Thymus (tissue), 11 donors: ENCODE results near the gene KATNIP. TPM values are rescaled to one million over a fixed set of nuclear protein-coding genes. Genes with fewer than 3 reads are reported as not detected.
"Not testable (repeated sequence)": the region's sequence is repeated elsewhere in the genome, so short reads cannot be mapped to it uniquely, and the experiment has no call there.

Experiments used
- DNase-seq, 9 donors: peaks; one replicate each; pipeline ENCODE4 v3.0.0-alpha.2; 2013; ENCODE audit warnings: low spot score in 9 of 9, low read depth in 6 of 9, missing footprints in 1 of 9
- H3K27ac ChIP-seq, 2 donors: one replicate each; pipeline ENCODE4 v1.5.1; 2013; ENCODE audit warnings: control low read depth in 1 of 2, low read depth in 1 of 2, low read length in 1 of 2, mild to moderate bottlenecking in 1 of 2, moderate library complexity in 1 of 2
- H3K27me3 ChIP-seq, 2 donors: one replicate each; pipeline ENCODE4 v1.5.1; 2013; ENCODE audit warnings: low read length in 1 of 2; ENCODE audit not compliant: control insufficient read depth in 2 of 2, insufficient read depth in 1 of 2
- H3K36me3 ChIP-seq, 2 donors: one replicate each; pipeline ENCODE4 v1.5.1; 2013; ENCODE audit warnings: low read length in 1 of 2, mild to moderate bottlenecking in 1 of 2, moderate library complexity in 1 of 2; ENCODE audit not compliant: control insufficient read depth in 2 of 2, insufficient read depth in 2 of 2
- H3K4me1 ChIP-seq, 2 donors: one replicate each; pipeline ENCODE4 v1.5.1; 2013; ENCODE audit warnings: low read length in 2 of 2; ENCODE audit not compliant: control insufficient read depth in 2 of 2, insufficient read depth in 2 of 2
- H3K4me3 ChIP-seq, 2 donors: one replicate each; pipeline ENCODE4 v1.5.1; 2013; ENCODE audit warnings: low read length in 2 of 2, control low read depth in 1 of 2, mild to moderate bottlenecking in 1 of 2
- H3K9me3 ChIP-seq, 2 donors: one replicate each; pipeline ENCODE4 v1.5.1; 2013; ENCODE audit warnings: low read length in 1 of 2, mild to moderate bottlenecking in 1 of 2; ENCODE audit not compliant: control insufficient read depth in 2 of 2, insufficient read depth in 1 of 2
- WGBS: extraction: QIAGEN DNeasy Blood & Tissue Kit; methylation state at CpG from one replicate; pipeline ENCODE4 v1.1.7; 2013; 5-methylcytosine and 5-hydroxymethylcytosine counted together
- polyA plus RNA-seq: library from polyadenylated mRNA; stranded (reverse); fragments of 200-250 nt; gene quantifications from one replicate; pipeline ENCODE4 v1.2.3, GENCODE V29; 2013
- total RNA-seq: library from RNA; stranded (reverse); fragments of 120-200 nt; gene quantifications from one replicate; pipeline ENCODE4 v1.2.4, GENCODE V29; 2013
- donor health status: healthy.

Gene KATNIP
- total and polyA plus RNA-seq, 2 donors, result 6.8 to 10.4 TPM

DNA sequence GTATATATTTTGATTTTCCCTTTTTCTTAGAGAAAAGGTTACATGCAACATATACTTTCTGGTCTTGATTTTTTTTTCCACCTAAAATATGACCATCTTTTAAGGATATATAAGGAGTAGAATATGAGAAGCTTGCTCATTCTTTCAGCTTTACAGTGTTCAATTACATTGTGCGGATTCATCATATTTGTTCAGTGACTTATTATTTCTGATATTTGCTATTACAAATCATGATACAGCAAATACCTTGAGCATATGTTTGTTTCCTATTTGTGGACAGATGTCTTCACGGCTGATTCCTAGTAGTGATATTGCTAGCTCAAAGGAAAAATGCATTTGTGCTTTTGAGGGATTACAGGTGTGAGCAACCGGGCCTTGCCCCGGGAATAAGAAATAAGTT is 18.1 kb downstream of the KATNIP start:
- peaks cover 3 to 4% of the 10 kb centered on the region in 2 donors for H3K4me1 ChIP-seq
- no peaks in the 10 kb centered on the region for H3K36me3 ChIP-seq
- H3K4me3 ChIP-seq, result no peak overlapping the region
- no peak overlapping the region for H3K27ac ChIP-seq
- no peaks in the 10 kb centered on the region for H3K9me3 ChIP-seq
- WGBS, result 97% methylated on average over 4 of the region's 4 CpGs
- DNase-seq, result no peak
- H3K27me3 ChIP-seq, result no peaks in the 10 kb centered on the region

DNA sequence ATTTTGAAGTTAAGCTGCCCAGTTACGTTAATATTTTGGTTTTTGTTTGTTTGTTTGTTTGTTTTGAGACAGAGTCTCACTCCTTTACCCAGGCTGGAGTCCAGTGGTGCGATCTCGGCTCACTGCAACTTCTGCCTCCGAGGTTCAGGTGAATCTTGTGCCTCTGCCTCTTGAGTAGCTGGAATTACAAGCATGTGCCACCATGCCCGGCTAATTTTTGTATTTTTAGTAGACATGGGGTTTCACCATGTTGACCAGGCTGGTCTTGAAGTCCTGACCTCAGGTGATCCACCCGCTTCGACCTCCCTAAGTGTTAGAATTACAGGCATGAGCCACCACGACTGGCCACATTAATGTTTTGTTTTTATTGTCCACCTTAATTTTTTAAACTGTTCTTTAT is 21.0 kb downstream of the KATNIP start:
- H3K4me3 ChIP-seq, DNase-seq, H3K27ac ChIP-seq, H3K27me3 ChIP-seq, H3K4me1 ChIP-seq, H3K9me3 ChIP-seq, H3K36me3 ChIP-seq: not testable (repeated sequence)
- WGBS, result 99% methylated on average over 8 of the region's 8 CpGs

DNA sequence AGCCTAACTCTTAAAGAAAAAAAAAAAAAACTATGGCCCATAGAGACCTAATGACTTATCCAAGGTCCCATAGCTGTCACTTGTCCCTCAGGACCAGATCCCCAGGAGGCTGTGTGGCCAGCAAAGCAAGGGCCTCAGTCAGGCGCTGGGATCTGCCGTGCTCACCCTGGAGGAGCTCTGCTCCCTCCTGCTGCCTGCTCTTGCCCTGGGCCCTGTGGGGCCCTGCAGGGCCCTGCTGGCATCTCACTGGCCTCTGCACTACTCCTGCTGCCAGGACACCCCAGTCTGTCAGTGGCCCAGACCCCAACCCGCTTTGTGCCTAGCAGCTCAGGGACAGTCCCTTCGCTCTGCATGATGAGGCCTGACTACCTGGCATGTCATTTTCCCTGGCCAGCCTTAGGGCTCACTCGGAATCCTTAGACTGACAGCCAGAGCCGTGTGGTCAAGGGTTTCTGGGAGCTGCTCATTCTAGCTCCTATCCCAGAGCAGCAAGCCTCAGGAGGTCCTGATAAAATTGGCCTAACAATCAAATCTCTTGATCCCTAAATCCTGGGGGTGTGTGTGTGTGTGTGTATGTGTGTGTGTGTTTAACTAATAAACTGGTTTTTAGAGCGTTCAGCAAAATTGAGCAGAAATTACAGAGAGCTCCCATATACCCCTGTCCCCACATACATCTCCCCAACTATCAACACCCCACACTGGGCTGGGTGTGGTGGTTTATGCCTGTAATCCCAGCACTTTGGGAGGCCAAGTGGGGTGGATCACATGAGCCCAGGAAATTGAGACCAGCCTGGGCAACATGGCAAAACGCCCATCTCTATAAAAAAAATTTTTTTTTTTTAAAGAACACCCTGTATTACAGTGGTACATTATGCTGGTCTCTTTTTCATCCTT is 21.7 kb downstream of the KATNIP start:
- Histone ChIP-seq H3K9me3 (no peaks in the 10 kb centered on the region), H3K4me1 (peaks cover 0 to under 1% of the 10 kb centered on the region in 2 donors), H3K36me3 (peaks cover 0 to 3% of the 10 kb centered on the region in 2 donors), H3K27me3 (no peaks in the 10 kb centered on the region), H3K4me3 (no peak overlapping the region), H3K27ac (no peak overlapping the region)
- WGBS, result 96% methylated on average over 8 of the region's 8 CpGs
- DNase-seq, result no peak

GRCh38 chr16:27572711-27573110 is 22.8 kb downstream of the KATNIP start:
- Histone ChIP-seq H3K27ac (no peak overlapping the region), H3K4me3 (no peak overlapping the region), H3K9me3 (no peaks in the 10 kb centered on the region), H3K36me3 (peaks cover 0 to 3% of the 10 kb centered on the region in 2 donors), H3K4me1 (no peaks in the 10 kb centered on the region), H3K27me3 (no peaks in the 10 kb centered on the region)
- 97% methylated on average over 6 of the region's 6 CpGs for WGBS
- DNase-seq, result no peak

- Histone ChIP-seq H3K27me3 (no peaks in the 10 kb centered on the region), H3K4me1 (no peaks in the 10 kb centered on the region), H3K36me3 (peaks cover 0 to 3% of the 10 kb centered on the region in 2 donors), H3K4me3 (no peak overlapping the region), H3K9me3 (no peaks in the 10 kb centered on the region), H3K27ac (no peak overlapping the region)
- DNase-seq, result no peak
- 78% methylated on average over 5 of the region's 5 CpGs for WGBS
Measured at GRCh38 chr16:27576729-27577128, 26.8 kb downstream of the KATNIP start.

GRCh38 chr16:27579087-27579980 is 29.4 kb downstream of the KATNIP start:
- Histone ChIP-seq H3K27me3 (no peaks in the 10 kb centered on the region), H3K4me3 (no peak overlapping the region), H3K27ac (peak overlapping the region; percentile 32 to 52), H3K9me3 (no peaks in the 10 kb centered on the region), H3K36me3 (peaks cover 0 to under 1% of the 10 kb centered on the region in 2 donors), H3K4me1 (no peaks in the 10 kb centered on the region)
- WGBS, result 92% methylated on average over 4 of the region's 4 CpGs
- no peak for DNase-seq

DNA sequence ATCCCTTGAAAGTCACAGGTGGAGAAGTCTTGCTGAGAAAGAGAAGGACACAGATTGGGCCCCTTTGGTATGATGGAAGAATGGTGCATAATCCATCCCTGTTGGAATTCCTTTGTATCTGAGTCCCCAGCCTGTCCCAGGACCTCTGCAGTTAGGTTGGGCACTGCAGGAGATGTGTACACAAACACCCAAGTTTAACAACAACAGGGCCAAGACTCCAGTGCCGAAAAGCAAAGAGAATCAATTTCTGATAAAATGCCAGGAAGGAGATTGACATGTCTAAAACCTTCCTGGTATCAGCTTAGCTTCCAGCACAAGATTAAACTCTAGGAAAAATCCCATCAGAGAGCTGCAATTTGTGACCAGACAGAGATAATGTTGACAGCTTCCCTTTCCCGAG is 32.9 kb downstream of the KATNIP start:
- H3K36me3 ChIP-seq, result no peaks in the 10 kb centered on the region
- H3K27ac ChIP-seq, result no peak overlapping the region
- 95% methylated on average over 2 of the region's 2 CpGs for WGBS
- H3K4me3 ChIP-seq, result no peak overlapping the region
- no peaks in the 10 kb centered on the region for H3K9me3 ChIP-seq
- no peaks in the 10 kb centered on the region for H3K4me1 ChIP-seq
- no peak for DNase-seq
- no peaks in the 10 kb centered on the region for H3K27me3 ChIP-seq

- H3K36me3 ChIP-seq, result no peaks in the 10 kb centered on the region
- H3K4me1 ChIP-seq, result no peaks in the 10 kb centered on the region
- no peak for DNase-seq
- 93% methylated on average over 1 of the region's 1 CpG for WGBS
- H3K4me3 ChIP-seq, result no peak overlapping the region
- H3K9me3 ChIP-seq, result no peaks in the 10 kb centered on the region
- no peak overlapping the region for H3K27ac ChIP-seq
- no peaks in the 10 kb centered on the region for H3K27me3 ChIP-seq
Measured at GRCh38 chr16:27583634-27584033, 33.7 kb downstream of the KATNIP start.

GRCh38 chr16:27585200-27585599 is 35.3 kb downstream of the KATNIP start:
- WGBS, result 98% methylated on average over 5 of the region's 5 CpGs

More at GRCh38 chr16:27585200-27585599, 35.3 kb downstream of the KATNIP start:
- H3K4me1 ChIP-seq, result no peaks in the 10 kb centered on the region
- no peak for DNase-seq
- no peak overlapping the region for H3K27ac ChIP-seq
- H3K36me3 ChIP-seq, result no peaks in the 10 kb centered on the region
- H3K9me3 ChIP-seq, result no peaks in the 10 kb centered on the region
- H3K4me3 ChIP-seq, result no peak overlapping the region
- no peaks in the 10 kb centered on the region for H3K27me3 ChIP-seq
